Mesodermal cell (in vitro differentiated cells): Measurements from ENCODE around the gene EPB41.
A peak's percentile ranks its signal among the peaks of the same experiment; 100 is the strongest.

Source experiments
- H3K27ac ChIP-seq: 2 replicates; pipeline ENCODE4 v1.7.0; 2013; ENCODE audit warnings: mild to moderate bottlenecking, low read depth, low read length, moderate library complexity; ENCODE audit not compliant: severe bottlenecking
- H3K36me3 ChIP-seq: 2 replicates; pipeline ENCODE4 v1.7.1; 2013; ENCODE audit warnings: mild to moderate bottlenecking, low read length, moderate library complexity; ENCODE audit not compliant: control insufficient read depth, insufficient read depth
- H3K4me1 ChIP-seq: one replicate; pipeline ENCODE4 v1.7.1; 2013; ENCODE audit warnings: mild to moderate bottlenecking, low read length; ENCODE audit not compliant: insufficient read depth, control insufficient read depth, poor library complexity, severe bottlenecking
- H3K4me3 ChIP-seq: 2 replicates; pipeline ENCODE4 v1.7.0; 2013; ENCODE audit warnings: low read length, control low read depth, mild to moderate bottlenecking; ENCODE audit not compliant: insufficient read depth, poor library complexity, severe bottlenecking; ENCODE audit errors: extremely low read depth
- H3K9me3 ChIP-seq: 2 replicates; pipeline ENCODE4 v1.7.1; 2013; ENCODE audit warnings: mild to moderate bottlenecking, low read length, moderate library complexity; ENCODE audit not compliant: control insufficient read depth
- WGBS, 2 experiments: methylation state at CpG; one replicate each; pipeline ENCODE4 v1.1.5; 2013; ENCODE audit warnings: missing lambda C conversion rate in 2 of 2; ENCODE audit not compliant: insufficient coverage in 2 of 2; 5-methylcytosine and 5-hydroxymethylcytosine counted together

EPB41 gene

GRCh38 chr1:28883242-28883616 lies 31.1 kb upstream of the EPB41 start:
- WGBS, 2 experiments = 57% methylated on average over 1 of the region's 1 CpG; no CpG with 5 or more reads in 1 of the 2 experiments
- Histone ChIP-seq H3K4me1 (peaks cover 17% of the 10 kb centered on the region), H3K27ac (peak overlapping the region; percentile 80), H3K36me3 (no peaks in the 10 kb centered on the region), H3K4me3 (no peak overlapping the region), H3K9me3 (no peaks in the 10 kb centered on the region)

- 79 to 100% methylated on average over 2 of the region's 7 CpGs for WGBS, 2 experiments
- Histone ChIP-seq H3K4me3 (no peak overlapping the region), H3K4me1 (peaks cover 17% of the 10 kb centered on the region), H3K36me3 (no peaks in the 10 kb centered on the region), H3K9me3 (no peaks in the 10 kb centered on the region), H3K27ac (no peak overlapping the region)
Measured at GRCh38 chr1:28885472-28885877, 28.9 kb upstream of the EPB41 start.

- 69 to 73% methylated on average over 13 to 16 of the region's 17 CpGs for WGBS, 2 experiments
- H3K36me3 ChIP-seq = no peaks in the 10 kb centered on the region
- peaks cover 17% of the 10 kb centered on the region for H3K4me1 ChIP-seq
- no peak overlapping the region for H3K27ac ChIP-seq
- no peaks in the 10 kb centered on the region for H3K9me3 ChIP-seq
- H3K4me3 ChIP-seq = peak overlapping the region; percentile 59
Measured at GRCh38 chr1:28885977-28886730, 28.2 kb upstream of the EPB41 start.

- Histone ChIP-seq H3K36me3 (no peaks in the 10 kb centered on the region), H3K9me3 (no peaks in the 10 kb centered on the region), H3K4me3 (peak overlapping the region; percentile 59), H3K27ac (no peak overlapping the region), H3K4me1 (peaks cover 17% of the 10 kb centered on the region)
- WGBS, 2 experiments = 1 to 3% methylated on average over 22 to 30 of the region's 43 CpGs
Measured at GRCh38 chr1:28886731-28887418, 27.5 kb upstream of the EPB41 start.

GRCh38 chr1:28887419-28887834 lies 26.9 kb upstream of the EPB41 start:
- peaks cover 17% of the 10 kb centered on the region for H3K4me1 ChIP-seq
- no peak overlapping the region for H3K27ac ChIP-seq
- H3K4me3 ChIP-seq = peak overlapping the region; percentile 59
- WGBS, 2 experiments = 0 to 1% methylated on average over 31 to 37 of the region's 41 CpGs
- no peaks in the 10 kb centered on the region for H3K36me3 ChIP-seq
- no peaks in the 10 kb centered on the region for H3K9me3 ChIP-seq

GRCh38 chr1:28887835-28888682 lies 26.3 kb upstream of the EPB41 start:
- Histone ChIP-seq H3K36me3 (no peaks in the 10 kb centered on the region), H3K27ac (no peak overlapping the region), H3K4me3 (peak overlapping the region; percentile 59), H3K9me3 (no peaks in the 10 kb centered on the region), H3K4me1 (peaks cover 16% of the 10 kb centered on the region)
- WGBS, 2 experiments = 35 to 56% methylated on average over 7 to 11 of the region's 24 CpGs

- H3K27ac ChIP-seq = no peak overlapping the region
- no peaks in the 10 kb centered on the region for H3K36me3 ChIP-seq
- WGBS, 2 experiments = 97 to 99% methylated on average over 6 to 7 of the region's 7 CpGs
Measured at GRCh38 chr1:28888915-28889314, 25.5 kb upstream of the EPB41 start.

GRCh38 chr1:28889357-28889756 lies 25.0 kb upstream of the EPB41 start:
- Histone ChIP-seq H3K27ac (no peak overlapping the region), H3K4me1 (peaks cover 5% of the 10 kb centered on the region), H3K9me3 (no peaks in the 10 kb centered on the region), H3K36me3 (no peaks in the 10 kb centered on the region), H3K4me3 (no peak overlapping the region)
- WGBS, 2 experiments = 90 to 95% methylated on average over 5 of the region's 5 CpGs

More at GRCh38 chr1:28888915-28889314, 25.5 kb upstream of the EPB41 start:
- H3K4me1 ChIP-seq = peaks cover 9% of the 10 kb centered on the region
- H3K4me3 ChIP-seq = no peak overlapping the region
- H3K9me3 ChIP-seq = no peaks in the 10 kb centered on the region

GRCh38 chr1:28890435-28890834 lies 23.9 kb upstream of the EPB41 start:
- Histone ChIP-seq H3K4me1 (peaks cover 2% of the 10 kb centered on the region), H3K27ac (no peak overlapping the region), H3K36me3 (no peaks in the 10 kb centered on the region), H3K9me3 (no peaks in the 10 kb centered on the region), H3K4me3 (no peak overlapping the region)
- WGBS, 2 experiments = 90 to 100% methylated on average over 1 of the region's 8 CpGs

- peaks cover 2% of the 10 kb centered on the region for H3K4me1 ChIP-seq
- WGBS, 2 experiments = 75 to 96% methylated on average over 1 to 2 of the region's 2 CpGs
- no peaks in the 10 kb centered on the region for H3K9me3 ChIP-seq
- no peaks in the 10 kb centered on the region for H3K36me3 ChIP-seq
- H3K27ac ChIP-seq = no peak overlapping the region
- H3K4me3 ChIP-seq = no peak overlapping the region
Measured at GRCh38 chr1:28890836-28891235, 23.5 kb upstream of the EPB41 start.
